Choroid plexus epithelial cell (primary cell): ENCODE results near the gene CTSA.

Experiments used
- DNase-seq: peaks from one replicate; pipeline ENCODE4 v3.0.0-alpha.2; 2010; ENCODE audit warnings: low read depth
- H3K4me3 ChIP-seq: 2 replicates; pipeline ENCODE4 v1.5.1; 2011; ENCODE audit warnings: low read depth, mild to moderate bottlenecking, control low read depth, low read length, moderate library complexity
- TF ChIP-seq, protein P1 (sequence below): conservative IDR thresholded peaks from 2 replicates; pipeline ENCODE4 v1.5.1; 2011; ENCODE audit warnings: low read depth, mild to moderate bottlenecking, control low read depth, inconsistent platforms, low read length, moderate library complexity

Gene CTSA

DNA sequence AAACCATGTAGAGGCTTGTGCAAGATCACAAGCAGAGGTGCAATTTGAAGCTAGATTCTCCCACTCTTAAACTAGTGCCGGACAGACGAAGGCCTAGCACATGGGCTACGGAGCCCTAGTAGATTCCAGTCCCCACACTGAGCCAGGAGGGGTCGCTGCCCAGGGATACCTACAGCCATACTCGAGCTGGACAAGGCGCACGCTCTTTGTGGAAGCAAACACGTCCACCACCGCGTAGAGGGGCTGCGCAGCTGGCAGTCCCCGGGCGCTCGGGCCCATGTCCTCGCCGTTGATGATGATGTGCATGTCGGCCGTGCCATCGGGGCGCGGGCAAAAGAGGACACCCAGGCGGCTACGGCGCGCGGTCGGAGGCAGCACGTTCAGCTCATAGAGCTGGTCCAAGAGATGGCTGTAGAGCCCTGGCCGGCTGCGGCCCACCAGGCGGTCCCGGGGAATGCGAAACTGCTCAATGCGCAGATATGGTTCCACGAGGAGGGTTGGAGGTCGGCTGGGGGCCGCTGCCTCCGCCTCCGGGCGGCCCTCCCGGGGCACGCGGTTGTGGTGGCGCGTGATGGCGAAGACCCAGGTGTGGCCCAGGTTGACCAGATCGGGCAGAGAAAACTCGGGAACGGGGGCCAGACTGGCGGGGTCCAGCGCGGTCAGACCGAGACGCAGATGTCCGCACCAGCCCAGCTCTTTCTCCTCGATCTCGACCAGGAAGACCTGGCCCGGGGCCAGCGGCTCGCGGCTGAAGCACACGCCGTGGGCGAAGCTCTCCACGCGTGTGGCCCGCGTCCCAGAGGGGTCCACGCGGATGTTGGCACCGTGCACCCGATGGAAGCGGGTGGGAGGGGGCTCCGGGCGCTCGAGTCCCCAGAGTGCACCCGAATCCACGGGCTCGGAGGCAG lies 804 bp upstream of the CTSA start:
- TF ChIP-seq, protein P1, sequence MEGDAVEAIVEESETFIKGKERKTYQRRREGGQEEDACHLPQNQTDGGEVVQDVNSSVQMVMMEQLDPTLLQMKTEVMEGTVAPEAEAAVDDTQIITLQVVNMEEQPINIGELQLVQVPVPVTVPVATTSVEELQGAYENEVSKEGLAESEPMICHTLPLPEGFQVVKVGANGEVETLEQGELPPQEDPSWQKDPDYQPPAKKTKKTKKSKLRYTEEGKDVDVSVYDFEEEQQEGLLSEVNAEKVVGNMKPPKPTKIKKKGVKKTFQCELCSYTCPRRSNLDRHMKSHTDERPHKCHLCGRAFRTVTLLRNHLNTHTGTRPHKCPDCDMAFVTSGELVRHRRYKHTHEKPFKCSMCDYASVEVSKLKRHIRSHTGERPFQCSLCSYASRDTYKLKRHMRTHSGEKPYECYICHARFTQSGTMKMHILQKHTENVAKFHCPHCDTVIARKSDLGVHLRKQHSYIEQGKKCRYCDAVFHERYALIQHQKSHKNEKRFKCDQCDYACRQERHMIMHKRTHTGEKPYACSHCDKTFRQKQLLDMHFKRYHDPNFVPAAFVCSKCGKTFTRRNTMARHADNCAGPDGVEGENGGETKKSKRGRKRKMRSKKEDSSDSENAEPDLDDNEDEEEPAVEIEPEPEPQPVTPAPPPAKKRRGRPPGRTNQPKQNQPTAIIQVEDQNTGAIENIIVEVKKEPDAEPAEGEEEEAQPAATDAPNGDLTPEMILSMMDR = peak; percentile 82
- DNase-seq = peak; percentile 91
- peak overlapping the region; percentile 78 for H3K4me3 ChIP-seq

DNA sequence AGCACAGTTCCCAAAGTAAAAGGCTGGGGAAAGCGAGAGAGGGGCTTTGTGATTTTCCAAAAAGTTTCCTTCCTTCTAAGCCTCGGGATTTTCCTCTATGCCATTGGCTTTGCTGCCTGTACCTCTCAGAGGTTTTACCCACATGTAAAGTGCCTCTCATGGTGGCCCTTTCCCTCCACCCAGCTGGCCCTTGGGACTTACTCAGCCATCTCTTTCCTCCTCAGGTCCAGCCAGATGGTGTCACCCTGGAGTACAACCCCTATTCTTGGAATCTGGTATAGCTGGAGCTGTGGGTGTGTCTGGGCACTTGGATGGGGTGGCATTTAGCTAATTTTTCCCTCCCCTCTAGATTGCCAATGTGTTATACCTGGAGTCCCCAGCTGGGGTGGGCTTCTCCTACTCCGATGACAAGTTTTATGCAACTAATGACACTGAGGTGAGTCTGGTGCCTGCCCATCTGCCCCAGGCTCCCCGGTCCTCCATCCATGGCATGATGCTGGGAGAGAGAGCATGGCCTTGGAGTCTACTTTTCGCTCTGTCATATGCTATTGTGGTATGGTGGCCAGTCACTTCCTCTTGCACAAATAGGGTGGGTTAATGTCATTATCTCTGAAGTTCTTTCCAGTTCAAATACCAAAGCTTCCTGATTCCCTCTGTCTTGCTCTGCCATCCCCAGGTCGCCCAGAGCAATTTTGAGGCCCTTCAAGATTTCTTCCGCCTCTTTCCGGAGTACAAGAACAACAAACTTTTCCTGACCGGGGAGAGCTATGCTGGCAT lies 1.1 kb downstream of the CTSA start:
- TF ChIP-seq, protein P1 = peak; percentile 38
- peak overlapping the region; percentile 78 for H3K4me3 ChIP-seq
- peak; percentile 63 for DNase-seq

DNA sequence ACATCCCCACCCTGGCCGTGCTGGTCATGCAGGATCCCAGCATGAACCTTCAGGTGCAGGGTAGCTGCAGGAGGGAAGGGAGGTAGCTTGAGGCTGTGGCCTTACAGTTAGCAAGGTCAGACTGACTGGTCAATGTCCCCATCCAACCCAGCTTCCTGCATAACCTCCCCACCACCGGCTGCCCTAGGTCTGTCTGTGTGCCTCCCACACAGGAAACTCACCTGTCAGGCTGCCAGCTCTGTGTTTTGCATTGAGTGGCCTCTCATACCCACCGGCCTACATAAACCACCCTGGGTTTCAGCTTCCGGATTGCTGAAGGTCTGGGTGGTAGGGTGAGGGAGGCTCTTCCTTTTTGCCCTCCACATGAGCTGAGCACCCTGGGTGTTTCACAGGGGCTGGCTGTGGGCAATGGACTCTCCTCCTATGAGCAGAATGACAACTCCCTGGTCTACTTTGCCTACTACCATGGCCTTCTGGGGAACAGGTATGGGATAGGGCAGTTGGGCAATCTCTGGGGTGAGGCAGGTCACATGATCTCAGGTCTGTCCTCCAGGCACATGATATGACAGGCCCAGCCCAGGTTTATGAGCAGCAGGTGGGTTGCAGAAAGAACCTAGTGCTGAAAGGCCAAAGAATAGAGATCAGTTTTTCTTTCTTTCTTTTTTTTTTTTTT lies 1.8 kb downstream of the CTSA start:
- H3K4me3 ChIP-seq = peak overlapping the region; percentile 10
- peak; percentile 60 for DNase-seq

DNA sequence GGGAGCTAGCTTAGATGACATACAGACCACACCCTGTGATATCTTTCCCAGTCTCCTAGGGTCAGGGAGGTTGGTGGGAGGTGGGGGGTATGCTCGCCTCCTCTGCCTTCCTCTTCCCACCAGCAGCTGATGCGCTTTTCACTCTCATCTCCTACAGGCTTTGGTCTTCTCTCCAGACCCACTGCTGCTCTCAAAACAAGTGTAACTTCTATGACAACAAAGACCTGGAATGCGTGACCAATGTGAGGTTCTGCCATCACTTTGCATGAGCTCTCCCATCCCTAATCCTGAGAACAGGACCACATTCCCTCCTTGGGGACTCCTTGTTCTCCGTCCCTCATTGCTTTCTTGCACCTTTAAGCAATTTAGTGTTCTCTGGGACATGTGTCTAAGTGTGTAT lies 2.7 kb downstream of the CTSA start:
- H3K4me3 ChIP-seq = no peak overlapping the region
- TF ChIP-seq, protein P1 = no peak
- DNase-seq = no peak

More for the DNA sequence above, 1.8 kb downstream of the CTSA start:
- TF ChIP-seq, protein P1 = no peak

DNA sequence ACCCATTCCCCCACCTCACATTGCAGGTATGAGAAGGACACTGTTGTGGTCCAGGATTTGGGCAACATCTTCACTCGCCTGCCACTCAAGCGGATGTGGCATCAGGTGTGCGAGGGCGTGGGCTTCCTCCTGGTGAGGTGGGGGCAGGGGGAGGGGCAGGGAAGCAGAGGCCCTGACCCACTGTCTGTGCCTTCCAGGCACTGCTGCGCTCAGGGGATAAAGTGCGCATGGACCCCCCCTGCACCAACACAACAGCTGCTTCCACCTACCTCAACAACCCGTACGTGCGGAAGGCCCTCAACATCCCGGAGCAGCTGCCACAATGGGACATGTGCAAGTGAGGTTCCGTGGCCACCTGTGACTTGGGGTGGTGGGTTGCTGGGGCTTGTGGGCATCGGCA lies 3.7 kb downstream of the CTSA start:
- TF ChIP-seq, protein P1 = no peak
- DNase-seq = no peak
- no peak overlapping the region for H3K4me3 ChIP-seq

DNA sequence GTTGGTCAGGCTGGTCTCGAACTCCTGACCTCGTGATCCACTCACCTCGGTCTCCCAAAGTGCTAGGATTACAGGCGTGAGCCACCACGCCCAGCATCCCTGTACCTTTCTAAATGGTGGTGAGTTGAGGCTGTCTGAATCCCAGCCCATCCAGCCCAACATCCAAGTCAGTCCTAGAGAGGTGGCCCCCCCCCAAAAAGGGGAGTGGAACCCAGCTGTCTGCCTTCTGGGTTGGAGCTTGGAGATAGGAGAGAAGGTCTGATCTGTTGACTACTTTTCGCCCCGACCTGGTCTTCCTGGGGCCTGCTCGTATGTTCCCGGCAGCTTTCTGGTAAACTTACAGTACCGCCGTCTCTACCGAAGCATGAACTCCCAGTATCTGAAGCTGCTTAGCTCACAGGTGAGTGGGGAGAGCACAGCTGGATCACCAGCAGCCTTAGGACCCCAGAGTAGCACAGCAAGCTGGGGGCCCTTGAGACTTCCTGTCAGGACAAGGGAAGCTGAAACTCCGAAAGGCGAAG lies 5.6 kb downstream of the CTSA start:
- H3K4me3 ChIP-seq = no peak overlapping the region
- TF ChIP-seq, protein P1 = no peak
- DNase-seq = no peak
